ENCODE data around the gene ATP8A1. TPM values are rescaled to one million over a fixed set of nuclear protein-coding genes. Genes with fewer than 3 reads are reported as not detected.

Gene ATP8A1
- total and polyA plus RNA-seq, 2 donors from 2014 or later: 4.6 to 27.4 TPM

DNA sequence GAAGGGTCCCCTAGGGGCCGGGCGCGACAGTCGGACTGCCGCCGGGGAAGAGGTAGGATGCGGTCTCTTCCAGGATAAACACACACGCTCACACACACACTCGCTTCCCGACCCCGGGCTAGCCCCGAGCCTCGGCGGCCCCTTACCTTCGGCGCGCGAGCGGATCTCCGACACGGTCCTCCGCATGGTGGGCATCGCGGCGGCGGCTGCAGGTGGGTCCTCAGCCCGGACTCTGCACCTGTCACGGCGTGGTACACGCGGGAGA lies 294 bp downstream of the ATP8A1 start:
- Histone ChIP-seq H3K27ac (ENCODE audit: low read depth in 2 of 2, low read length in 2 of 2) (peak overlapping the region in 1 of 2 donors; percentile 59), H3K4me1 (ENCODE audit: control insufficient read depth in 2 of 3, insufficient read depth in 2 of 3, low read depth in 1 of 3, low read length in 3 of 3) (peaks cover 0 to 17% (median 3%) of the 10 kb centered on the region in 3 donors)
- intact Hi-C loops (cut with DNase I): no loop called here

GRCh38 chr4:42655921-42656678 lies 805 bp downstream of the ATP8A1 start:
- no peaks in the 10 kb centered on the region for H3K27me3 ChIP-seq (ENCODE audit: control insufficient read depth, insufficient read depth, low read length)
- H3K9me3 ChIP-seq (ENCODE audit: control insufficient read depth in 2 of 3, insufficient read depth in 1 of 3, low read length in 3 of 3): no peaks in the 10 kb centered on the region
- TF ChIP-seq, protein P1, sequence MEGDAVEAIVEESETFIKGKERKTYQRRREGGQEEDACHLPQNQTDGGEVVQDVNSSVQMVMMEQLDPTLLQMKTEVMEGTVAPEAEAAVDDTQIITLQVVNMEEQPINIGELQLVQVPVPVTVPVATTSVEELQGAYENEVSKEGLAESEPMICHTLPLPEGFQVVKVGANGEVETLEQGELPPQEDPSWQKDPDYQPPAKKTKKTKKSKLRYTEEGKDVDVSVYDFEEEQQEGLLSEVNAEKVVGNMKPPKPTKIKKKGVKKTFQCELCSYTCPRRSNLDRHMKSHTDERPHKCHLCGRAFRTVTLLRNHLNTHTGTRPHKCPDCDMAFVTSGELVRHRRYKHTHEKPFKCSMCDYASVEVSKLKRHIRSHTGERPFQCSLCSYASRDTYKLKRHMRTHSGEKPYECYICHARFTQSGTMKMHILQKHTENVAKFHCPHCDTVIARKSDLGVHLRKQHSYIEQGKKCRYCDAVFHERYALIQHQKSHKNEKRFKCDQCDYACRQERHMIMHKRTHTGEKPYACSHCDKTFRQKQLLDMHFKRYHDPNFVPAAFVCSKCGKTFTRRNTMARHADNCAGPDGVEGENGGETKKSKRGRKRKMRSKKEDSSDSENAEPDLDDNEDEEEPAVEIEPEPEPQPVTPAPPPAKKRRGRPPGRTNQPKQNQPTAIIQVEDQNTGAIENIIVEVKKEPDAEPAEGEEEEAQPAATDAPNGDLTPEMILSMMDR (IDR thresholded peaks at IDR 0.05; ENCODE audit: borderline replicate concordance, extremely low read depth, insufficient read depth): no peak
- intact Hi-C loops (cut with DNase I): no loop called here
- peak overlapping the region; percentile 70 to 90 (median 76) for H3K4me3 ChIP-seq (ENCODE audit: low read length in 3 of 3)
- no peaks in the 10 kb centered on the region for H3K36me3 ChIP-seq (ENCODE audit: control insufficient read depth in 2 of 3, insufficient read depth in 3 of 3, low read length in 3 of 3)
- FAIRE-seq (no peak), DNase-seq (peak; percentile 61 to 88 (median 72))
- H3K27ac ChIP-seq (ENCODE audit: low read depth in 2 of 2, low read length in 2 of 2): peak overlapping the region; percentile 59 to 67
- peak overlapping the region; percentile 45 to 67 (median 56) for H3K9ac ChIP-seq (ENCODE audit: low read length in 3 of 3)
- peaks cover 0 to 17% (median 3%) of the 10 kb centered on the region in 3 donors for H3K4me1 ChIP-seq (ENCODE audit: control insufficient read depth in 2 of 3, insufficient read depth in 2 of 3, low read depth in 1 of 3, low read length in 3 of 3)

More for the DNA sequence above, 294 bp downstream of the ATP8A1 start:
- Histone ChIP-seq H3K9me3 (ENCODE audit: control insufficient read depth in 2 of 3, insufficient read depth in 1 of 3, low read length in 3 of 3) (no peaks in the 10 kb centered on the region), H3K27me3 (ENCODE audit: control insufficient read depth, insufficient read depth, low read length) (no peaks in the 10 kb centered on the region), H3K36me3 (ENCODE audit: control insufficient read depth in 2 of 3, insufficient read depth in 3 of 3, low read length in 3 of 3) (no peaks in the 10 kb centered on the region), H3K9ac (ENCODE audit: low read length in 3 of 3) (peak overlapping the region; percentile 45 to 56 (median 55)), H3K4me3 (ENCODE audit: low read length in 3 of 3) (peak overlapping the region; percentile 70 to 90 (median 76))
- DNase-seq (no peak), FAIRE-seq (no peak)
- TF ChIP-seq, protein P1 (IDR thresholded peaks at IDR 0.05; ENCODE audit: borderline replicate concordance, extremely low read depth, insufficient read depth): no peak

- Histone ChIP-seq H3K27ac (ENCODE audit: low read depth in 2 of 2, low read length in 2 of 2) (no peak overlapping the region), H3K9me3 (ENCODE audit: control insufficient read depth in 2 of 3, insufficient read depth in 1 of 3, low read length in 3 of 3) (no peaks in the 10 kb centered on the region), H3K9ac (ENCODE audit: low read length in 3 of 3) (no peak overlapping the region), H3K27me3 (ENCODE audit: control insufficient read depth, insufficient read depth, low read length) (no peaks in the 10 kb centered on the region), H3K4me3 (ENCODE audit: low read length in 3 of 3) (peak overlapping the region in 1 of 3 donors; percentile 76), H3K36me3 (ENCODE audit: control insufficient read depth in 2 of 3, insufficient read depth in 3 of 3, low read length in 3 of 3) (no peaks in the 10 kb centered on the region), H3K4me1 (ENCODE audit: control insufficient read depth in 2 of 3, insufficient read depth in 2 of 3, low read depth in 1 of 3, low read length in 3 of 3) (peaks cover 0 to 17% (median 3%) of the 10 kb centered on the region in 3 donors)
- intact Hi-C loops (cut with DNase I): no loop called here
- TF ChIP-seq, protein P1 (IDR thresholded peaks at IDR 0.05; ENCODE audit: borderline replicate concordance, extremely low read depth, insufficient read depth): no peak
- no peak for DNase-seq
- no peak for FAIRE-seq
Measured at GRCh38 chr4:42655269-42655637, 1.7 kb downstream of the ATP8A1 start.
